HG02870 (cell line): Measurements from ENCODE around the gene GALNT14.
"Not testable (repeated sequence)": the region's sequence is repeated elsewhere in the genome, so short reads cannot be mapped to it uniquely, and the experiment has no call there.

Source experiments
- ATAC-seq: cut with Tn5 transposase; IDR thresholded peaks from one replicate; pipeline ENCODE4 v1.9.1; 2021; ENCODE audit warnings: mild to moderate bottlenecking, moderate library complexity; ENCODE audit not compliant: unreplicated experiment

GALNT14 gene, protein sequence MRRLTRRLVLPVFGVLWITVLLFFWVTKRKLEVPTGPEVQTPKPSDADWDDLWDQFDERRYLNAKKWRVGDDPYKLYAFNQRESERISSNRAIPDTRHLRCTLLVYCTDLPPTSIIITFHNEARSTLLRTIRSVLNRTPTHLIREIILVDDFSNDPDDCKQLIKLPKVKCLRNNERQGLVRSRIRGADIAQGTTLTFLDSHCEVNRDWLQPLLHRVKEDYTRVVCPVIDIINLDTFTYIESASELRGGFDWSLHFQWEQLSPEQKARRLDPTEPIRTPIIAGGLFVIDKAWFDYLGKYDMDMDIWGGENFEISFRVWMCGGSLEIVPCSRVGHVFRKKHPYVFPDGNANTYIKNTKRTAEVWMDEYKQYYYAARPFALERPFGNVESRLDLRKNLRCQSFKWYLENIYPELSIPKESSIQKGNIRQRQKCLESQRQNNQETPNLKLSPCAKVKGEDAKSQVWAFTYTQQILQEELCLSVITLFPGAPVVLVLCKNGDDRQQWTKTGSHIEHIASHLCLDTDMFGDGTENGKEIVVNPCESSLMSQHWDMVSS

DNA sequence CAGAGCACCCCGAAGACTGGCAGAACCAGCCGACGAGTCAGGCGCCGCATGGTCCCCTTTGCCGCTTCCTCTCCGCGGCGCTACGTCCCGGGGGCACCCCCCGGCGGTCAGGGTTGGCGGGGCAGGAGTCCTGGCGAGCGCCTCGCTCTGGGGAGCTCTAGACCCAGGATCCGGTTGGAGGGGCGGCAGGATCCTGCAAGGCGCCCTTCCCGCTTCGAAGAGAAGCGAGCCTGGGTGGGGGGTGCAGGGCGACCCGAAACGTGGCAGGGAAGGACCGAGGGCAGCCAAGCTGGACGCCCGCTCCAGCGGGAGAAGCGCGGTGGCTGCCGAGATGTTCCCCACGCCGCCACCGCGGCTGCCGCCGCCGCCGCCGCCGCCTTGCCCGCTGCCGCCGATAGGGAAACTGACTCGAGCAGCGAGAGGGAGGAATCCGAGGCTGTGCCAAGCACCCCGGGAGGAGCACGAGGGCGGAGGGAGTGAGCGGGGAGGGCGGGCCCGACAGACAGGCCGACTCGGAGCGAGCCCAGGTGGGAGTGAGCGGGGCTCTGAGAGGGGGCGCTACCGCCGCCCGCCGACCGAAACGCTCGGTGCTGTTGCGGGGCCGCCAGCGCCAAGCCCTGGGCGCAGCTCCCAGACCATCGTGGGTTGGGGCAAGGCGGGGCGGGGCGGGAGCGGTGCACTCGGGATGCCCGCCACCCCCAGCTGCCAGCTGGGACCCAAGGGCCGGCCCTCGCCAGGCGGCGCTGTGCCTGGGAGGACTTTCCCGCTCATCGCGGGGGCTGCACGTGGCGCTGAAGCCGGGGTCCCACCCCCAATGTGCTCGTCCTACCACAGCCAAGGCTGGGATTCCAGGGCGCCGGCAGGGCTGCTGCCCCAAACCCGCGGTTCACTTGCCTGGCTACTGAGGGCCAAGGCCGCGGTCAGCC is at the start of gene GALNT14:
TSS of gene GALNT14 (minus strand) at position 404 of the 926 bp plus-strand sequence. CDS start at position 50, 354 bp downstream.
- ATAC-seq, result no peak

DNA sequence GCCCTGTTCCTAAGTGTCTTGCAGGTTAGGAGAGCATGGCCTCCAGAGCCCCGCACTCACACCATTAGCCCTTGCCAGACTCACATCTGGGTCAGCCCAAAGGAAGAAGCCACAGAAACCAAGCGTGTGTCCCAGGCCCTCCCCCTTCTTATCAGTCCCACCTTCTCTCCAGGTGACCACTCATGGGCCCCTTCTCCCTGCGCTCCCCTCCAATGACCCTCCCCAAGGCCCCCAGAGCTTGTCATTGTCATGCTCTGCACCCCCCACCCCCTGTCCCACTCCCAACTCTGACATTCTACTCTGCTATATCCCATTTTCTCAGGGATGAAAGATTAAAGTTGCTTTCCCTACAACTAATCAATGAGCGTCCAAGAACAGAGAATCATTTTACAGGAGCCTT is 48.9 kb upstream of the GALNT14 start:
- ATAC-seq, result no peak

DNA sequence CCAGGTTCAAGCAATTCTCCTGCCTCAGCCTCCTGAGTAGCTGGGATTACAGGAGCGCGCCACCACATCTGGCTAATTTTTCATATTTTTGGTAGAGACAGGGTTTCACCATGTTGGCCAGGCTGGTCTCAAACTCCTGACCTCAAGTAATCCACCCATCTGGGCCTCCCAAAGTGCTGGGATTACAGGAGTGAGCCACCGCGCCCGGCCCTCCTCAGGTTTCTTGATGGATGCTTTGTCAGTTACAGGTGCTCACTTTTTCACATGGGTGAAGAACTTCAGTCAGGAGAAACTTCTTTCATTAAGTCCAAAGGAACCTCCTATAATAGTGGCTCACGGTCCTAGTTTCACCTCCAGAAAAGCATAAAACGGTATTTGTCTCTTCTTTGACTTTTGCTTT is 45.7 kb upstream of the GALNT14 start:
- not testable (repeated sequence) for ATAC-seq

DNA sequence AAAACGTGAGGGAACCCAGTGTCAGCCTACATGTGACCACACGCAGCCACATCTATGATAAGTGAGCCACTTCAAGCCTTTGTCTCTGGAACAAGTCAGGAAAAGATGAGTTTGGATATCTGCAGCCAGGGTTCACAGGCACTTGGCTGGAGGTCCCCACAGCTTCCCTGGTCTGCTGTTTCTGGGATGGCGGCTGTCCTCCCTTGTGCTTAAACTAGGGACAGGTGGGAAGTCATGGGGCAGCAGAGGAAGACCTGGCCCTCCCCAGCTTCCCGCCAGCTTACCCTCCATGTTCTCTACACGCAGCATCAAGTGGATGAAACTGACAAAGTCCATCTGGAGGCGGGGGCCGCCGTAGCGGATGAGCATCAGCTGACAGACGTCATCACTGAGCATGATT is 38.5 kb upstream of the GALNT14 start:
- ATAC-seq, result no peak

DNA sequence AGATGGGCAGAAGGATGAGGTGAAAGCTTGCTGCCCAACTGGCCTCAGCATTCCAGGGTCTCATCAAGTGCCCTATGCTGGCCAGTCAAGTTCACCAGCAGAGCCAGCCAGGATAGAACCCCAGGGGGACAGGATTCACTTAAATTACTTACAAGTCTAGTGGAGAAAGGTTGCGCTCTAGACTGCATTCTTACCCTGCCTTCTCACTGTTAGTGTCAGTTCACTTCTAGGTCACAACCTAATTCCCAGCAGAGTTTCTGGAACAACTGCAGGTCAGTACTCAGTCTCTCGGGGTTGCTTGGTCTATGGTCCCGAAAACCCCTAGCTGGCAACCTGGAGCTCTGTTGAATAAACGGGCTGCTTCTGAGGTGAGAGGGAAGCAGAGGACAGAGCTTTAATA is 32.9 kb upstream of the GALNT14 start:
- ATAC-seq, result no peak

DNA sequence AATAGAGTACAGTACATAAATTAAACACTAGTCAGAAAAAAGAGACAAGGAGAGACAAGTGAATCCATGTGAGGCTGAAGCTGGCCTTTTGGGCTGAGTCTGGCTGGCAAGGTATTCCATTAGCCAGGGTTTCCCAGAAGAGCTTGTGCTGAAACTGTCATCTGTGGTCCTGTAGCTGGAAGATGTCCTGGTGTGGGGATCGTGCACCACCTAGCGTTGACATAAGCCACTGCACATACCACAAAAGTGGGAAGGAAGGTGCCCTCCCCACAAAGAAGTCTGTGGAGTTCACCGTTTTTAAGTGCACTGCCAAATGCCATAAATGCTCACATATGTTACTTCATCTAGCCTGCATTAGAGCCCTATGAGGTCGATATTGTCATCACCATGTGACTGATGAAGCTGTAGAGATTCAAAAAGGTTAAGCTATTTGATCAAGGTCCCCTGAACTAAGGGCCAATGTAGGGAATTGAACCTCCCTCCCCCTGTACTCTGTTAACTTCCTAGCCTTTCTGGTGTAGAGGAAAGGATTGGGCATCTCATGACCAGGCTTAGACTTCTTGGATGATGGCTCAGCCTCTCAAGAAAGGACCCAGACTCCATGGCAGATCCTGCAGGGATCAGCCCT is 31.9 kb upstream of the GALNT14 start:
- ATAC-seq, result peak; percentile 75

DNA sequence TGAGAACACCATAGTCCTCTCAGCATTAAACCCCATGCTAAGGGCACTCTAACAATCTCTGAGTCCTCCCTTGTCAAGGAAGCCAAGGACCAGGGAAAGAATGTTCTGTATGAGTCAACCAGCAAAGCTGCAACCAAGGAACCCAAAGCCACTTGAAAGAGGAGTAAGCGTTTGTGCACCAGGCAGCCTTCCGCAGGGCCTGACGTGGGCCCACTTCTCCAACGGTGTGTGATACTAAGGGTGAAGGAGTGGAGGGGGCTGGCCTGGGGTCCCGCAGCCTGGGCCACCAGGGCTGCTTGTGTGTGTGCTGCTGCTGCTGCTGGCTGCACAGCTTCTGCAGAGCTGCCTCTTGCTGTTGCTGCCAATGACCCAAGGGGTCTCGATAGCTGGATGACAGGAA is 30.1 kb upstream of the GALNT14 start:
- no peak for ATAC-seq

DNA sequence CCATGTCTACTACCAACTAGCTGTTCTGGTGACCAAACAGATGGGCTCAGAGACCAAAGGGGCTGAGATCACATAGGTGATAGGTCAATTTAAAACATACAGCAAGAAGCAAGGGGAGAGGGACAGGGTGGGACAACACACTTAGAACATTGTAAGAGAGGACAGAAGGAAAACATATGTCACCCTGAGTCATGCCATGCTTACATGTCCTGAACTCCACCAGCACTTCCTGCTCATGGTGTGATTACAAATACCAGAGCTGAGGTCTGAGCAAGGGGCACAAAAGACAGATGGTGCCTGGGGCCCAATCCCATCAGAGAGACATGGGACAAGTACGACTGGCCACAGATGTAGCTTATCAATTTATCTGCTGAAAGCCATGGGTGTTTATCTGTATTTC is 28.7 kb upstream of the GALNT14 start:
- no peak for ATAC-seq

DNA sequence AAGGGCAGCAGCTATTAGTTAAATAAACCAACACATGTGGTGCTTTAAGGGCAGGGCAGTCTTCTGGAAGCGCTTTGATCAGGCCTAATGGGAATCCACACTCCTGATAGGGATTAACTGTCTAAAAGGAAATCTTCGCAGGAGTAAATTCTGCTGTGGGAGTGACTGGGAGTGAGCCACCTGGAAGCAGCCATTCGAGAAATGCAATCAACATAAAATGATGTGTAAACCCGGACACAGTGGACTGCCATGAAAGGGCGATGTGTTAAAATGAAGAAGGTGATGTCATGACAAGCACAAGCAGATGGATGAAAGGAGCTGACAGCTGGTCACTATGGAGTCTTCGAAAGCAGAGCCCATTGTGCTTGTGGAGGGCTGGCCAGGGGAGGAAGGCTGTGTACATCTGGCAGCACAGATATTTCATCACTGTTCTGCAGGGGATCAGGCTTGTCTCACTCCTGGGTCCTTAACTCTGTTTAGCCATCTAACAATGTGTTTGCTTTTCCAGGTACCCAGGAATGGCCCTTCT is 24.8 kb upstream of the GALNT14 start:
- no peak for ATAC-seq

DNA sequence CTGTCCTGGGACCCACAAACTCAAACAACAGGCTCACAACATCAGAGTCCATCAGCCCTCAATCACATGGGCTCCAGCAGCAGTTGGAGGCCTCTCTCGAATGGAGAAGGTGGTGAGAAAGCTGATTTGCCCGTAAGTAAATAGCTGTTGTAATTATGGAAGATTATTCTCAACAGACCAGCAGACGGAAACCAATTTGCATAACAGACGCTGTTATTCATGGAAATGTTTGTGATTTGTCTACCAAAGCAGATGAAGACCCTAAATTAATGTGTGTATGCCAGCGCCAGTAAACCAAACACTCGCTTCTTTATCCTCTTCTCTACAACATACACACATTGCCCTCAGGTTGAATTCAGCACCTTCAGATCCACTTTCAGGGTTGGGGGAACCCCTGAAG is 23.4 kb upstream of the GALNT14 start:
- no peak for ATAC-seq

DNA sequence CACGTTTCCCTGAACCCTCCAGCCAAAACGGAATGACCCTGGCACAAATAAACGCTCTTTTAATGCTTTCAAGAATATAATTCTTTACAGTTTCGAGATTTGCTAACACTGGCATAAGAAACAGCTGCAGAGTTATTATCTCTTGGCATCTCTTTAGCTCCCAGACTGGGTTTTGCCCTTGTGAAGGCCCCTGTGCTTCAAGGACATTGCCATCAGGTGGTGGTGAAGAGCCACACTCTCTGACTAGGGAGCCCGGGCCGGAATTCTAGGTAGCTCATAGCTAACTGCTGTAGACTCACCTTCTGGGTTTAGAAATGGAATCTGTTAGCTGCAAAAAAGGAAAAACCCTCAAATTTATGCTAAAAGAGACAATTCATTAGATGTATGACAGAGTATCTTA is 13.3 kb upstream of the GALNT14 start:
- no peak for ATAC-seq

DNA sequence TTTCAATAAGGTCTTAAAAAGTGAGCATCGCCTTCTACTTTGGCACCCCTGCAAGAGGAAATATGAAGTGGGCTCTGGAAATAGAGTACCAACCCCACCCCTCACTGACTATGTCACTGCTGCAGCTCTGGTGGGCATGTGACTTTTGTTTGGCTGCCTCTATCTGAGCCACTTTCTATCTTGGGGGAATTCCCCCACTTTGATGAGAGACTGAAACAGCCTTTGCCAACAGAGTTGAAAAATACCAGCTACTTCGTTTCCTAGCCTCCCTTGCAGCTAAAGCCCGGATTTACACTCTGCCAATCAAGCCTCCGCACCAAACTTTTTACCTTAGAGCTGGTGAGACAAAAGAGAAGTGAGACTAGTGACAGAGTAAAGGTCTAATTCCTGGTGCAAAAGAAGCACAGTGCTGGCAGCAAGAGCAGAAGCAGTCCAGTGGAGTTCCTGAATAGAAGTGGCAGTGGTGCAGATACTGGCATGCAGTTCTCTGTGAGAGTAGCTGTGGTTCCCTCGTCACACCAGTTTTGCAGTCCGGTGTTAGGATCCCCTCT is 12.0 kb upstream of the GALNT14 start:
- ATAC-seq, result no peak

DNA sequence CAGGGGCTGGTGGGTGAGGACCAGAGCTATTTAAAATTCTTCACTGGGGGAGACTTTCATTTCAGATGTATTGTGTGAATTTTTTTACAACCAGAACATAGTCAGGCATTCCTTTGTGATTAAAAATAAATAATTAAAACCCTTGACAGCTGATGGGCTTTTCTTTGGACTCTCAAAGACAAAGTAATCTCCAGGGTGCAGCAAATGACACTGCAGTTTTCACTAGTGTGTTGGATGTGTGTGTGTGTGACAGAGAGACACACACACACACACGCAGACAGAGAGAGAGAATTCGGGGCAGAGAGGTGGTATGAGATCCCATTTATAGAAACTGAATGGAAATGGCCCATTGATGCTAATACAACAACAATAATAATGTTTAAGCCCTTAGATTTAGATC is 10.3 kb upstream of the GALNT14 start:
- no peak for ATAC-seq

DNA sequence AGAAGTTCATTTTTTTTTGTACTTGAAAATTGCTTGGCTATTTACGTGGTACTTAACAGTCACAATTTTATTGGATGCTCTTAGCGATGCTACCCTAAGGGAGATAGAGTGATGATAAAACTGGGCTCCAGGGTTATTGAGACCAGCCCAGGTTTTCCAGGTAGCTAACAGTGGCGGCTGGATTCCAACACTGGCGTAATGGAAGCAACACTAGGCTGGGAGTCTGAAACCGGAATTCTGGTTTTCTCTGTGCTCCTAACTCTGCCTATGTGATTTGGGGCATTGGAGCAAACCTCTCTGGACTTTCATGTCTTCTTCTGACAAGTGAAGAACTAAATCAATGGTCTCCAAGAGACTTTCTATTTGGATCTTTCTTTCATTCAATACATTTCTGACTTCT is 9.4 kb upstream of the GALNT14 start:
- ATAC-seq, result no peak

DNA sequence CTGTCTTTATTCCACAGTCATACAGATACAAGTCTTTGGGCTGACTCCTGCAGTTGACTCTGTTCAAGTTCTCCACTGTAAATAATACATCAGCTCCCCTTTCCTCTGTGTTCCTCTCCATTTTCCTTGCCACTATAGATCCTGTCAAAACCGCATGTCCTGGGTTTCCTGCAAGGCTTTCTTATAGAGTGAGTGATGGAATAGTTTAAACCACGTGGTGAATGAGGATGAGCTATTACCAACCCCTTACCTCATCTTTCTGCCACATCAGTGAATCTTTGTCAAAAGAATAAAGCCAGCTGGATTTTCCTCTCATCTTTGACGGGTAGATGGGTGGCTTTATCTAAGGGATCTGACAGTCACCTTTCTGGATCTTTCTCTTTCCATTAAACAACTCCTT is 3.9 kb upstream of the GALNT14 start:
- ATAC-seq, result no peak

DNA sequence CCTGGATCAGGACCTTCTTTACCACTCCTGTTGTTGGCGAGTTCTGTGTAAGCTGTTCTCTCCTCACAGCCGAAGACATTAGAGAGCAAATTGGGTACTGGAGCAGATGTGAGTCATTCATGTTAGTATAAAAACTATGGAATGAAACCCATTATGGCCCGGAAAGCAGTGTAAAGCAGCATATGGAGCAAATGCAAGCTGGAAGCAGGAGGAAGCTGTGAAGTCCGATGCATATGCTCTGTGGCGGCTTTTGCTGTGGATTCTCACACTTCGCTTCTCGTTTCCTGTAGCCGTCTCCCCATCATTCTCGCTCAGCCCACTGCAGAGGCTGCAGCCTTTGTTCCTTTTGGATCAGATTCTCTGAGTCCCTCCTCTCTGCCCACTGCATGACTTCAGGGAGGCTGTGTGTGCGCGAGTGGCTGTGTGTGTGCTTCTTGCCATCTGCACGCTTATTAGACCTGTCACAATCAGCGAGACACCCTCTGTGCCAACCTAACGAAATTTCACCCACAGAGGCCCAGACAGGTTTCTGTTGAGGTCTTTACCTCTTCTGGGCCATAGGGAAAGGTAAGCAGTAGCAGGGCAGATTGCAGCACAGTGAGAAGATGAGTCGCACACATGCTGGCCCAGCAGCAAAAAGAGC is 3.3 kb upstream of the GALNT14 start:
- no peak for ATAC-seq

DNA sequence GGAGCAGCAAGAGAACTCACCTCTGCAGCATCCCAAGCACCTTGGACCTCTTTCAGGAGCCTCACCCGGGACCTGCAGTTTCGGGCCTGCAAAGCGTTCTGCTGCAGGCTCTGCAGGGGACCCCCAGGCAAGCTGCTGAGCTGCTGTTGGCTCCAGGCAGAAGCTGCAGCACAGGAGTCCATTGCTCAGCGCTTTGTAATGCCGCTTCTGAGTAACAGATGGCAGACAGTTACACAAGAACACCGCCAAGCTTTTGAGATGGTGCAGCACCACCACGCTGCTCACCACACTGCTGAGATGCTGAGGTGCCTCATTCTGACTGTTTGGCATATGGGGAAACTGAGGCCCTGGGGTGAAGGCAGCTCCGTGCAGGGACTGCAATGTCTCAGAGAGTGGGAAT is 1.9 kb upstream of the GALNT14 start:
- ATAC-seq, result no peak

DNA sequence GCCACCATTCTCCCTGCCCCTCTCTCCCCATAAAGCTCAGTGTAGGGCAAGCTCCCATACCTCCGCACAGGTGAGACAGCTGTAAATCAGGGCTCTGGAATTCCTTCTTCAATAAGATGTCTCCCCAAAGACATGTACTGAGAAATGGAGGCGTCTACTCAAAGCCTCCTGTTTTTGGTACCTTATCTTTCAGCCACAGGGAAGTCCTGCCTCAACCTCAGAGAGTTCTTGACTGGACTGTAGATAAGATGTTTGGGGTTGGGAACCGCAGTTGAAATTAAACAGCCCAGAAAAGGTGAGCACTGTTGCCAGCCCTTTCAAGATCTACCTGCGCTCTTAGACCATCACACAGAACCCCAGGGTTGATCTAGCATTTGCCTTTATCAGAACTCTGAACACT is 1.4 kb upstream of the GALNT14 start:
- no peak for ATAC-seq

DNA sequence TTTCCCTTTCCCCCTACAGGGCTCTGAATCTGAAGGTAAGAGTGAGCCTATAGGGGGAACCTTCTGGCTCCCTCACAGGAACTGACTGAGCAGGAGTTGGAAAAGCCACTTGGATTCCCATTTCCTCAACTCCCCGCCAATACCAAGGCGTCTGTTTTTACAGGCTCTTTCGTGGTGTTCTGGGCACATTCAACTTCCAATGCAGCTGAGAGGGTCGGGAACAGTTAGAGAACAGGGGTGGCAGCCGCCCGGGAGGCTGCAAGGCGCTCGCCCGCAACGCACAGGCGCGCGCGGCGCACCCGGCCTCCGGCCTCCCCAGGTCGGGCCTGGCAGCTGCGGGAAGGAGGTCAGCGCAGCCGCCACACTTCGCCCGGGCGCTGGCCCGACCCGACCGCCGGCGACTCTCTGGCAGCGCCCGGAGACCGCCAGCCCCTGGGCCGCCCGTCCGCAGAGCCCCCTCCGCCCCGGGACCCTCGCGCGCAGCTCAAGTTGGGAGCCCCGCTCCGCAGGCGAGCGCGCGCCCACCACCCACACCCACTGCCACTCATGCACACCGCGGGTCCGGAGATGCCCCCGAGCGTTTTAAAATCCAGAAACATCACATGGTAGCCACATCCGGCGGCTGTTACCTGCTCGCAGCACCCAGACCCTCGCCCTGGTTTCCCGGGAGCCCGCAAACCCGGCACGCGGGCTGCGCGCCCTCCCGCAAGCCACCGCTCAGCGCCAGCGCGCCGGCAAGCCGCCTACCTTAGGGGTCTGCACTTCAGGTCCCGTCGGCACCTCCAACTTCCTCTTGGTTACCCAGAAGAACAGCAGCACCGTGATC is 816 bp downstream of the GALNT14 start:
- ATAC-seq, result no peak
